ENCODE results near the gene OXCT1. TPM values are rescaled to one million over a fixed set of nuclear protein-coding genes. Genes with fewer than 3 reads are reported as not detected.

OXCT1 gene
- polyA plus RNA-seq, 2 of the 4 experiments (the other 2 are of a cell fraction) = 2.6 to 3.0 TPM

DNA sequence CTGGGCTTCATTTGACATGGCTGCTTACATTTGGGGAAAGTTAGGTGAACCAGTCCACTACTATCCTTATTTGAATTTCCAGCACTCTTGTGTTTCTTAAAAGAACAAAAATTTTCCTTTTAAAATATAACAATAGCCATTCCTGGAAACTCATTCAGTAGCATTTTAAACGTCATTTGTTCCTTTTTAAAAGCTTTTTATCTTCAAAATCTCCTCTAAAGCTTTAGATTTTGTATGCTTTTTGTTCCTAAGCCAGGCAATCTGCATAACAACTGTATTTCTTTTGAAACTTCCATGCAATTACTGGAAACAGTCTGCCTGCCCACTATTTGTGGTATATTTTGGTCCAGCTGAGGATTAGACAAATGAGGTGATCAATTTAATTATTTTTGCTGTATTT, 187.6 kb downstream of the OXCT1 start:
- no peak overlapping the region for H3K27ac ChIP-seq
- CTCF ChIA-PET = no interaction called here
- ATAC-seq = no peak

DNA sequence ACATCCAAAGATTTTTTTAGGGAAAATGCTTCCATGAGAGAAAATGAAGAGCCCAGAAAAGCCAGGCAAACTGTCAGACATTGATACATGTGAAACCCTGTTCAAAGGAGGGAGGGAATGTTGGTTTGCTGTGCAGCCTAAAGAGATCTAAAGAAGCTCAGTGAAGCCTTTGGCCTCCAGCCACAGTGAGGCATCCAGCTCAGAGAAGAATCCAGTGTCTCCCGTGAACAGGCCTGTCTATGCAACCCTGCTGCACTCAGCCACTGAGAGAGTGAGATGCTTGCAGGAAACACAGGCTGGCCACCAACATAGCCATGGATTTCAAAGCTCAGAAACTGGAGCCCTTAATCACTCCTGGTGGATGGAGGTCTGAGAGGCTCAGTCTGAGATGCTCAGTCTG, 188.4 kb downstream of the OXCT1 start:
- DNase-seq (ENCODE audit: low read depth in 1 of 2, low spot score in 1 of 2) (no peak), ATAC-seq (no peak), FAIRE-seq (no peak)
- Histone ChIP-seq H3K4me3 (no peak overlapping the region), H3K27ac (no peak overlapping the region), H3K9me3 (peaks cover 7% of the 10 kb centered on the region; the same call in 1 of the 3 replicates), H3K4me2 (no peak overlapping the region), H3K4me1 (no peaks in the 10 kb centered on the region)
- WGBS (ENCODE audit: missing lambda C conversion rate) = 20% methylated on average over 1 of the region's 1 CpG
- POLR2A ChIA-PET = no interaction called here
- TF ChIP-seq SREBF2 (IDR thresholded peaks at IDR 0.05) (no peak), PBX3 (IDR thresholded peaks at IDR 0.05) (no peak), BHLHE40 (IDR thresholded peaks at IDR 0.05; ENCODE audit: low read depth, low read length) (no peak), PHF8 (IDR thresholded peaks at IDR 0.05; ENCODE audit: borderline replicate concordance, low read depth) (no peak), FOXS1 (CRISPR knock-in tag; IDR thresholded peaks at IDR 0.05) (no peak), MAZ (IDR thresholded peaks at IDR 0.05; ENCODE audit: borderline replicate concordance, low read depth, low read length) (no peak), EP300 (IDR thresholded peaks at IDR 0.05) (no peak), SMC3 (IDR thresholded peaks at IDR 0.05) (no peak), CBX8 (IDR thresholded peaks at IDR 0.05) (no peak), NFE2L2 (conservative IDR thresholded peaks at IDR 0.05; ENCODE audit: low read length) (no peak), HDAC2 (IDR thresholded peaks at IDR 0.05) (no peak), HEYL (CRISPR knock-in tag; IDR thresholded peaks at IDR 0.05) (no peak), RAD21 (conservative IDR thresholded peaks at IDR 0.05 in 1 of 2, IDR thresholded peaks at IDR 0.05 in 1 of 2) (no peak), TFCP2L1 (CRISPR knock-in tag; IDR thresholded peaks at IDR 0.05) (no peak)
- TF ChIP-seq, protein P1, sequence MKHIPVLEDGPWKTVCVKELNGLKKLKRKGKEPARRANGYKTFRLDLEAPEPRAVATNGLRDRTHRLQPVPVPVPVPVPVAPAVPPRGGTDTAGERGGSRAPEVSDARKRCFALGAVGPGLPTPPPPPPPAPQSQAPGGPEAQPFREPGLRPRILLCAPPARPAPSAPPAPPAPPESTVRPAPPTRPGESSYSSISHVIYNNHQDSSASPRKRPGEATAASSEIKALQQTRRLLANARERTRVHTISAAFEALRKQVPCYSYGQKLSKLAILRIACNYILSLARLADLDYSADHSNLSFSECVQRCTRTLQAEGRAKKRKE (CRISPR knock-in tag; IDR thresholded peaks at IDR 0.05; ENCODE audit: low read depth) = no peak
- CTCF ChIA-PET = no interaction called here

More for the DNA sequence above, 187.6 kb downstream of the OXCT1 start:
- no peaks in the 10 kb centered on the region for H3K4me1 ChIP-seq
- no peak overlapping the region for H3K4me2 ChIP-seq
- no peak for FAIRE-seq
- POLR2A ChIA-PET = no interaction called here
- WGBS (ENCODE audit: missing lambda C conversion rate) = 2% methylated on average over 1 of the region's 1 CpG
- H3K9me3 ChIP-seq = peaks cover 7% of the 10 kb centered on the region; the same call in 1 of the 3 replicates
- H3K4me3 ChIP-seq = no peak overlapping the region
- TF ChIP-seq CTCF (IDR thresholded peaks at IDR 0.05) (no peak), RFX5 (IDR thresholded peaks at IDR 0.05) (no peak), HOXB13 (CRISPR knock-in tag; IDR thresholded peaks at IDR 0.05; ENCODE audit: low read depth) (no peak), NR3C1 (IDR thresholded peaks at IDR 0.05) (no peak), EHMT2 (IDR thresholded peaks at IDR 0.05; ENCODE audit: low read depth) (no peak), MAZ (IDR thresholded peaks at IDR 0.05; ENCODE audit: borderline replicate concordance, low read depth, low read length) (no peak), PBX3 (IDR thresholded peaks at IDR 0.05) (no peak), RCOR1 (IDR thresholded peaks at IDR 0.05; ENCODE audit: low read depth, low read length) (no peak)
- no peak for DNase-seq (ENCODE audit: low read depth in 1 of 2, low spot score in 1 of 2)

Other genes with a start within 250 kb of the OXCT1 start
- 25.2 and 38.4 TPM in 2 replicates for gene RIMOC1, start 33.9 kb upstream of the OXCT1 start, polyA plus RNA-seq (2011; rRNA removed)
- 12.7 to 14.5 TPM (median 13.5 TPM) in 3 replicates for gene RIMOC1, start 33.9 kb upstream of the OXCT1 start, polyA plus RNA-seq (2017; fragmentation: RNase III; extraction: RNeasy Plus Mini Kit Qiagen cat#74134 plus additional on column Dnase treatment)
- 14.9 and 22.5 TPM in 2 replicates for gene FBXO4, start 54.9 kb upstream of the OXCT1 start, polyA plus RNA-seq (2011; rRNA removed)
- gene FBXO4, start 54.9 kb upstream of the OXCT1 start, polyA plus RNA-seq (2017; fragmentation: RNase III; extraction: RNeasy Plus Mini Kit Qiagen cat#74134 plus additional on column Dnase treatment) = 9.0 to 11.8 TPM (median 9.8 TPM) in 3 replicates